Left lung (tissue), 10 donors: ENCODE results near the gene LILRB4. TPM values are rescaled to one million over a fixed set of nuclear protein-coding genes. Genes with fewer than 3 reads are reported as not detected.

Experiments used
- ATAC-seq: fragments of 200-7000 bp; cut with Tn5 transposase; one replicate; pipeline ENCODE4 v1.9.1; 2020; ENCODE audit warnings: moderate library complexity
- DNase-seq, 4 donors: peaks; one replicate each; pipeline ENCODE4 v3.0.0-alpha.2; 2013 to 2020
- H3K27ac ChIP-seq, 2 donors: fragments of 200-600 bp; sonication (generic) in 1 of 2; one replicate each; pipeline versions ENCODE4 v1.5.0 to v1.8.0; 2020 to 2021
- H3K27me3 ChIP-seq, 2 donors: fragments of 200-600 bp; sonication (generic) in 1 of 2; one replicate each; pipeline versions ENCODE4 v1.5.0 to v1.8.0; 2020 to 2021
- H3K36me3 ChIP-seq, 2 donors: fragments of 200-600 bp; sonication (generic) in 1 of 2; one replicate each; pipeline versions ENCODE4 v1.5.0 to v1.8.0; 2020 to 2021
- H3K4me1 ChIP-seq, 2 donors: fragments of 200-600 bp; one replicate each; pipeline ENCODE4 v1.8.0; 2021
- H3K4me3 ChIP-seq, 2 donors: fragments of 200-600 bp; sonication (generic) in 1 of 2; one replicate each; pipeline versions ENCODE4 v1.5.0 to v1.8.0; 2020 to 2021; ENCODE audit warnings: mild to moderate bottlenecking in 1 of 2
- H3K9me3 ChIP-seq, 2 donors: fragments of 200-600 bp; sonication (generic) in 1 of 2; one replicate each; pipeline versions ENCODE4 v1.5.0 to v1.8.0; 2020 to 2021
- intact Hi-C, 2 donors: fragments of 100-400 bp; cut with DNase I; formaldehyde crosslinking; loops; one replicate each; pipeline versions ENCODE4 v1.11.2 to v1.14.2; 2022
- polyA plus RNA-seq, 6 donors: library from polyadenylated mRNA; unstranded; fragments of 120-200 nt; gene quantifications; one replicate each; pipeline ENCODE4 v1.2.1, GENCODE V29; 2013; ENCODE audit not compliant: insufficient read length in 6 of 6
- total RNA-seq, 2 donors: library from RNA; stranded (reverse); fragmentation: NEBNext Ultra II Directional; extraction: Animal tissue kit (Norgen Biotek cat#: 25700); gene quantifications; one replicate each; pipeline ENCODE4 v1.2.1, GENCODE V29; 2021
- TF ChIP-seq, protein P1 (sequence below), 2 donors: fragments of 200-600 bp; sonication (generic) in 1 of 2; IDR thresholded peaks; one replicate each; pipeline versions ENCODE4 v1.5.0 to v1.8.0; 2021; ENCODE audit warnings: antibody characterized with exemption in 2 of 2
- donor health status: DM: no; HTN: yes; CAD: no.
- donor health status: DM: no; HTN: no; CAD: no.

Gene LILRB4
- total and polyA plus RNA-seq, 8 donors = 0.56 to 44.4 (median 1.2) TPM

DNA sequence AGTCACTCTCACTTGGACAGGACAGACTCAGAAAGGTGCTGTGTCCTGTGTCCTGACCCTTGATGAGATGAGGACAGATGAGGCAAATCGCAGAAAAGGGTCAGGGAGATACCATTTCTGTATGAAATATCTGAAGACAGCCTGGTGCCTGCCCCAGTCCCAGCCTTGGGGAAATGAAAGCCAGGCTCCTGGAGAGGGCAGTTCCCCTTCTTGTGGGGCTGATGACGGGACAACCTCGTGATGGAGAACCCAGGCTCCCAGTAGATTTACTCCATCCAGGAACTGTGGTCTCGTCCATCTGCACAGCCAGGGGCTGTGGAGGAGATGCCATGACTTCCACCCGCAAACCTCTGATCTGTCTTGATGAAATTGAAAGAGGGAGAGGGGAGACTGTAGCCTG lies 18.7 kb upstream of the LILRB4 start:
- Histone ChIP-seq H3K9me3 (no peaks in the 10 kb centered on the region), H3K27me3 (peaks cover 0 to 34% of the 10 kb centered on the region in 2 donors), H3K27ac (peak overlapping the region in 1 of 2 donors; percentile 76), H3K4me1 (peaks cover 0 to 5% of the 10 kb centered on the region in 2 donors), H3K4me3 (peak overlapping the region in 1 of 2 donors; percentile 19), H3K36me3 (no peaks in the 10 kb centered on the region)
- intact Hi-C loops = no loop called here
- TF ChIP-seq, protein P1, sequence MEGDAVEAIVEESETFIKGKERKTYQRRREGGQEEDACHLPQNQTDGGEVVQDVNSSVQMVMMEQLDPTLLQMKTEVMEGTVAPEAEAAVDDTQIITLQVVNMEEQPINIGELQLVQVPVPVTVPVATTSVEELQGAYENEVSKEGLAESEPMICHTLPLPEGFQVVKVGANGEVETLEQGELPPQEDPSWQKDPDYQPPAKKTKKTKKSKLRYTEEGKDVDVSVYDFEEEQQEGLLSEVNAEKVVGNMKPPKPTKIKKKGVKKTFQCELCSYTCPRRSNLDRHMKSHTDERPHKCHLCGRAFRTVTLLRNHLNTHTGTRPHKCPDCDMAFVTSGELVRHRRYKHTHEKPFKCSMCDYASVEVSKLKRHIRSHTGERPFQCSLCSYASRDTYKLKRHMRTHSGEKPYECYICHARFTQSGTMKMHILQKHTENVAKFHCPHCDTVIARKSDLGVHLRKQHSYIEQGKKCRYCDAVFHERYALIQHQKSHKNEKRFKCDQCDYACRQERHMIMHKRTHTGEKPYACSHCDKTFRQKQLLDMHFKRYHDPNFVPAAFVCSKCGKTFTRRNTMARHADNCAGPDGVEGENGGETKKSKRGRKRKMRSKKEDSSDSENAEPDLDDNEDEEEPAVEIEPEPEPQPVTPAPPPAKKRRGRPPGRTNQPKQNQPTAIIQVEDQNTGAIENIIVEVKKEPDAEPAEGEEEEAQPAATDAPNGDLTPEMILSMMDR (IDR thresholded peaks at IDR 0.05) = no peak
- DNase-seq = peak in 1 of 4 donors; percentile 76
- peak; percentile 85 for ATAC-seq

DNA sequence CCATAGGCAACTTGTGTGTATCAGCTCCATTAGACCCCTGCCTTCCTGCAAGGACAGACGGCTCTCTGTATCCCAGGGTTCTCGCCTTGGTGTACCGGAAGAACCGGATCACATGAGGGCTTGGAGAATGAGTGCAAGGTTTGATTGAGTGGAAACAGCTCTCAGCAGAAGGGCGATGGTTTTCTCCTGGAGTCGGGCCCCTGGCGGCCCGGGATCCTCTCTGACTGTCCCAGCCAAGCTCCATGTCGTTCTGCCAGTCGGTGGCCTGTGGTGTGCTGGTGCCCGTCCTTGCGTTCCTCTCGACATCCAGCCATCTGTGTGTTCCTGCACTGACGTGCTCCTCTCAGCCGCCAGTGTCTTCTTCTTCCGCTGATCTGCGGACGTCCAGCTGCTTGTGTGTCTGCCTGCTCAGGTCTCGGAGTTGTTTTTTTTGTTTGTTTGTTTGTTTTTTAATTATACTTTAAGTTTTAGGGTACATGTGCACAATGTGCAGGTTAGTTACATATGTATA lies 16.4 kb upstream of the LILRB4 start:
- H3K4me1 ChIP-seq = peaks cover 0 to 5% of the 10 kb centered on the region in 2 donors
- no peak overlapping the region for H3K4me3 ChIP-seq
- TF ChIP-seq, protein P1 (IDR thresholded peaks at IDR 0.05) = no peak
- H3K27me3 ChIP-seq = peaks cover 0 to 36% of the 10 kb centered on the region in 2 donors
- DNase-seq (no peak), ATAC-seq (no peak)
- H3K9me3 ChIP-seq = no peaks in the 10 kb centered on the region
- intact Hi-C loops = no loop called here
- H3K36me3 ChIP-seq = no peaks in the 10 kb centered on the region
- no peak overlapping the region for H3K27ac ChIP-seq

DNA sequence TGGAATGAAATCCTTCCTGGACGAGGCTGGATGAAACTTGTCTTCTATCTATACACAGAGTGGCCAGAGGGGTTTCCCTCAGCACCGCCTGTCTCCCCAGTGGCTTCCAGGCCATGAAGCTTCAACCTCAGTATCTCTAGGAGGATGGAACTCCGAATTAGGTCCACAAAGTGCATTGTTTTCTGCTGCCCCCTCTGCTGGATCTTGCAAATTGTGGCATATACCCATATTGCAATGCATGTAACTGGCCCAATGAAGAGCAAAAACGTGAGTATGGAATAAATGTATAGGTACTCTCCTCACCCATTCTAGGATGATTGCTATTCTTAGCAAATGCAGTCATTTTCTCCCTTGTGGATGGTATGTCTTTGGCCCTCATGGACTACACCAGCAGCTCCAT lies 14.7 kb upstream of the LILRB4 start:
- intact Hi-C loops = no loop called here
- DNase-seq = no peak

DNA sequence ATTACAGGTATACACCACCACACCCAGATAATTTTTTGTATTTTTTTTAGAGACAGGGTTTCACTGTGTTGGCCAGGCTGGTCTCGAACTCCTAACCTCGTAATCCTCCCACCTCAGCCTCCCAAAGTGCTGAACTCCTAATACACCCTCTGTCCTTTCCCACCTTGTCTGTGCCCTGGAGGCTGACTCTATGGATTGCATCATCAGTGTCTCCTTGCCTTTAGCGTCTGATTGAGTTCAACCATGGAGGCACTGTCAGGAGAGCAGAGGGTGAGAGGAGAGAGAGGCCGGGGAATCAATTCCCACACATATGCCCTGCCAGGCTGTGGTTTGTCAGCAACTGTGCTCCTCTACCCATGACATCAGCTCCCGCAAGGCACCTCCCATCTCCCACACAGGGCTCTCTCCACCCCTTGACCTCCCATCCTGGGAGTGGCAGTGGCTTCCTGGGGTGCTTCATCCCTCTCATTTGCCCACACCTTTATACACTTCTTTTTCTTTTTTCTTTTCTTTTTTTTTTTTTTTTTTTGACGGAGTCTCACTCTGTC lies 12.6 kb upstream of the LILRB4 start:
- Histone ChIP-seq H3K4me1 (no peaks in the 10 kb centered on the region), H3K36me3 (no peaks in the 10 kb centered on the region), H3K27me3 (peaks cover 0 to 12% of the 10 kb centered on the region in 2 donors), H3K4me3 (no peak overlapping the region), H3K9me3 (no peaks in the 10 kb centered on the region), H3K27ac (no peak overlapping the region)
- ATAC-seq (no peak), DNase-seq (no peak)
- TF ChIP-seq, protein P1 (IDR thresholded peaks at IDR 0.05) = no peak
- intact Hi-C loops = no loop called here

More for the DNA sequence above, 14.7 kb upstream of the LILRB4 start:
- Histone ChIP-seq H3K27me3 (peaks cover 0 to 20% of the 10 kb centered on the region in 2 donors), H3K36me3 (no peaks in the 10 kb centered on the region), H3K4me3 (no peak overlapping the region), H3K9me3 (no peaks in the 10 kb centered on the region), H3K4me1 (no peaks in the 10 kb centered on the region), H3K27ac (no peak overlapping the region)
- TF ChIP-seq, protein P1 (IDR thresholded peaks at IDR 0.05) = no peak
- ATAC-seq = no peak

DNA sequence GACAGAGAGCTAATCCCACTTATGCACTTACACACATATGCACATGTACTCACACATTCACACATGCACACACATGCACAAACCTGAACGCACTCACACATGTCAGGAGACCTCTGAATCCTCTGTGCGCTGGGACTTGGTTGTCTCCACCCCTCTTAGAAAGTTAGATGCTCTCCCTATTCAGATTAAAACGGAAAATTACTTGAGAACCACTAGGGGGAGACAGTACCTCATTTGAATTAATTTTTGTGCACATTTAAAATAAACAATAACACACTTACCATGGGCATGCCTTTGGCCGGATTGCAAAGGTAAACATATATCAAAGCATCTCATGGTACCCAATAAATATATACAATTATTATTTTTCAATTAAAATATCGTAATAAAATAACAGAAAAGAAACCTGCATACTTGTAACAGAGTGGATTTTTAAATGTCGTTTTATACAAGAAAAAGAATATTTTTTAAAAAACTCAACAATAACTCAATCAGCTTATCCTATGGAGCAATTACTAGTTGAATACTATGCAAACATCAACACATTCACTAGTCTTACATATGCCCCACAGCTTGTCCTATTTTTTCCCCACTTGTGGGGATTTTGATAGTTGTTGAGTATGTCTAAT lies 9.5 kb upstream of the LILRB4 start:
- ATAC-seq (peak; percentile 49), DNase-seq (no peak)
- TF ChIP-seq, protein P1 (IDR thresholded peaks at IDR 0.05) = peak; percentile 29 to 44
- no peaks in the 10 kb centered on the region for H3K36me3 ChIP-seq
- intact Hi-C loops = no loop called here
- H3K27me3 ChIP-seq = peaks cover 0 to 8% of the 10 kb centered on the region in 2 donors
- no peaks in the 10 kb centered on the region for H3K9me3 ChIP-seq
- no peaks in the 10 kb centered on the region for H3K4me1 ChIP-seq
- no peak overlapping the region for H3K27ac ChIP-seq
- H3K4me3 ChIP-seq = no peak overlapping the region
